ENCODE data around the gene SMAD5.

- TF ChIP-seq, protein P1, sequence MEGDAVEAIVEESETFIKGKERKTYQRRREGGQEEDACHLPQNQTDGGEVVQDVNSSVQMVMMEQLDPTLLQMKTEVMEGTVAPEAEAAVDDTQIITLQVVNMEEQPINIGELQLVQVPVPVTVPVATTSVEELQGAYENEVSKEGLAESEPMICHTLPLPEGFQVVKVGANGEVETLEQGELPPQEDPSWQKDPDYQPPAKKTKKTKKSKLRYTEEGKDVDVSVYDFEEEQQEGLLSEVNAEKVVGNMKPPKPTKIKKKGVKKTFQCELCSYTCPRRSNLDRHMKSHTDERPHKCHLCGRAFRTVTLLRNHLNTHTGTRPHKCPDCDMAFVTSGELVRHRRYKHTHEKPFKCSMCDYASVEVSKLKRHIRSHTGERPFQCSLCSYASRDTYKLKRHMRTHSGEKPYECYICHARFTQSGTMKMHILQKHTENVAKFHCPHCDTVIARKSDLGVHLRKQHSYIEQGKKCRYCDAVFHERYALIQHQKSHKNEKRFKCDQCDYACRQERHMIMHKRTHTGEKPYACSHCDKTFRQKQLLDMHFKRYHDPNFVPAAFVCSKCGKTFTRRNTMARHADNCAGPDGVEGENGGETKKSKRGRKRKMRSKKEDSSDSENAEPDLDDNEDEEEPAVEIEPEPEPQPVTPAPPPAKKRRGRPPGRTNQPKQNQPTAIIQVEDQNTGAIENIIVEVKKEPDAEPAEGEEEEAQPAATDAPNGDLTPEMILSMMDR (IDR thresholded peaks at IDR 0.05; ENCODE audit: insufficient read depth, low read depth, low read length), result no peak
- TF ChIP-seq EZH2 (IDR thresholded peaks at IDR 0.05; ENCODE audit: insufficient read depth, low read length), result no peak
These were observed 88.7 kb downstream of the SMAD5 start for GRCh38 chr5:136221340-136221739.

Measured in astrocyte (in vitro differentiated cells and primary cell).